KMS-11 (cell line): ENCODE measurements around the gene TMPRSS9.
"Not testable (repeated sequence)": the region's sequence is repeated elsewhere in the genome, so short reads cannot be mapped to it uniquely, and the experiment has no call there.

Experiments
- H2AFZ ChIP-seq: fragments of 200-600 bp; sonication (generic); 2 replicates; pipeline ENCODE4 v1.6.1; 2016; ENCODE audit warnings: antibody characterized with exemption, mixed run types, low read depth
- H3K27ac ChIP-seq: fragments of 200-600 bp; sonication (generic); 2 replicates; pipeline ENCODE4 v1.6.1; 2016; ENCODE audit warnings: mild to moderate bottlenecking, mixed run types
- H3K27me3 ChIP-seq: fragments of 200-600 bp; sonication (generic); 2 replicates; pipeline ENCODE4 v1.6.1; 2017; ENCODE audit warnings: mild to moderate bottlenecking, low read depth, mixed run types, moderate library complexity; ENCODE audit not compliant: insufficient read depth
- H3K36me3 ChIP-seq: fragments of 200-600 bp; sonication (generic); 2 replicates; pipeline ENCODE4 v1.6.1; 2017; ENCODE audit warnings: mild to moderate bottlenecking, mixed run types; ENCODE audit not compliant: insufficient read depth
- H3K4me1 ChIP-seq: fragments of 200-600 bp; sonication (generic); 2 replicates; pipeline ENCODE4 v1.6.1; 2016; ENCODE audit warnings: mild to moderate bottlenecking, low read depth, mixed run types; ENCODE audit not compliant: poor library complexity, severe bottlenecking
- H3K4me2 ChIP-seq: fragments of 200-600 bp; sonication (generic); 2 replicates; pipeline ENCODE4 v1.7.0; 2016; ENCODE audit warnings: mild to moderate bottlenecking, mixed run types
- H3K4me3 ChIP-seq: fragments of 200-600 bp; sonication (generic); IDR thresholded peaks from 2 replicates; pipeline ENCODE4 v1.6.1; 2017; ENCODE audit warnings: low read depth, low read length, mixed read lengths; ENCODE audit not compliant: insufficient read depth
- H3K79me2 ChIP-seq: fragments of 200-600 bp; sonication (generic); 2 replicates; pipeline ENCODE4 v1.6.1; 2016; ENCODE audit warnings: low read depth, mixed run types; ENCODE audit not compliant: insufficient read depth
- H3K9ac ChIP-seq: fragments of 200-600 bp; sonication (generic); 2 replicates; pipeline ENCODE4 v1.6.1; 2016; ENCODE audit warnings: mild to moderate bottlenecking, mixed run types
- H4K20me1 ChIP-seq: fragments of 200-600 bp; sonication (generic); 2 replicates; pipeline ENCODE4 v1.6.1; 2016; ENCODE audit warnings: mild to moderate bottlenecking, mixed run types; ENCODE audit not compliant: insufficient read depth
- TF ChIP-seq, protein P1 (sequence below): fragments of 200-600 bp; sonication (generic); conservative IDR thresholded peaks from 2 replicates; pipeline ENCODE4 v1.6.1; 2017; ENCODE audit warnings: low read depth, mild to moderate bottlenecking, antibody characterized with exemption, low read length, moderate library complexity, mixed read lengths

Gene TMPRSS9

DNA sequence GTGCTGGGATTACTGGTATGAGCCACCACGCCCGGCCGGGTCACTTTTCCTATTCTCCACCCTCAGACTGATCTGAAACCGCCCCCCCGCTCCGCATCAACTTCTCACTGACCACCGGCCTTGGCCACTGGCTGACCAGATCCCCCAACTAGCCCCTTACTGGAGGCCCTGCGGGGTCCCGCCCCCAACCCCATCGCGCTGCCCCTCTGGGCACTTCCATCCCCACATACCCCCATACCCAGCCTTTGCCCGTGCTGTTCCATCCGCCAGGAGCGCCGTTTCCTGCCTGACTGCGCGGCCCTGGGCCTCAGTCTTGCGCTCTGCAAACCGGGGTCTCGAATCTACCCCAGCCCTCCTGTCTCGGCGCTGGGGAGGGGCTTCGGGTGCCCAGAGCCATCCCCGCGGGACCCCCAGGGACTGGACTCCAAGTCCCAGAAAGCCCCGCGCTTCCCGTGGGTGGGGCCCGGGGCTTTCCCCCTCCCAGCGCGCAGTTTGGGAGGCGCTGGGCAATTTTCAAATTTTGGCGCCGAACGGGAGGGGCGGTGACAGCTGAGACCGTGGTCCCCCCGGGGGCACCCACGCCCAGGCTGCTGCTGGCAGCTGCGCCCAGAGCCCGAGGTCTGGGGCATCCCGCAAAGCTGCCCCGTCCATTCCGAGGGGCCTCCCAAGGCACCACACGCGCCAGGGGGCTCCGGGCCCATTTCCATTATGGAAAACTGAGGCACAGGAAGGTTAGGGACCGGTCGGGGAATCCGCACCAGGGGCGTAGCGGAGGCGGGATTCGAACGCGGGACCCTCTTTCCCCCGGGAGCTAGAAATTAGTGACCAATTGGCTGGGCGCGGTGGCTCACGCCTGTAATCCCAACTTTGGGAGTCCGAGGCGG lies 101.9 kb downstream of the TMPRSS9 start:
- Histone ChIP-seq H3K27ac (no peak overlapping the region), H4K20me1 (no peaks in the 10 kb centered on the region)

GRCh38 chr19:2462635-2463421 lies 102.8 kb downstream of the TMPRSS9 start:
- TF ChIP-seq, protein P1, sequence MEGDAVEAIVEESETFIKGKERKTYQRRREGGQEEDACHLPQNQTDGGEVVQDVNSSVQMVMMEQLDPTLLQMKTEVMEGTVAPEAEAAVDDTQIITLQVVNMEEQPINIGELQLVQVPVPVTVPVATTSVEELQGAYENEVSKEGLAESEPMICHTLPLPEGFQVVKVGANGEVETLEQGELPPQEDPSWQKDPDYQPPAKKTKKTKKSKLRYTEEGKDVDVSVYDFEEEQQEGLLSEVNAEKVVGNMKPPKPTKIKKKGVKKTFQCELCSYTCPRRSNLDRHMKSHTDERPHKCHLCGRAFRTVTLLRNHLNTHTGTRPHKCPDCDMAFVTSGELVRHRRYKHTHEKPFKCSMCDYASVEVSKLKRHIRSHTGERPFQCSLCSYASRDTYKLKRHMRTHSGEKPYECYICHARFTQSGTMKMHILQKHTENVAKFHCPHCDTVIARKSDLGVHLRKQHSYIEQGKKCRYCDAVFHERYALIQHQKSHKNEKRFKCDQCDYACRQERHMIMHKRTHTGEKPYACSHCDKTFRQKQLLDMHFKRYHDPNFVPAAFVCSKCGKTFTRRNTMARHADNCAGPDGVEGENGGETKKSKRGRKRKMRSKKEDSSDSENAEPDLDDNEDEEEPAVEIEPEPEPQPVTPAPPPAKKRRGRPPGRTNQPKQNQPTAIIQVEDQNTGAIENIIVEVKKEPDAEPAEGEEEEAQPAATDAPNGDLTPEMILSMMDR: no peak
- no peak overlapping the region for H2AFZ ChIP-seq
- H3K79me2 ChIP-seq: no peaks in the 10 kb centered on the region
- no peaks in the 10 kb centered on the region for H3K27me3 ChIP-seq
- H3K36me3 ChIP-seq: no peaks in the 10 kb centered on the region
- H3K27ac ChIP-seq: no peak overlapping the region
- H3K4me3 ChIP-seq: no peak overlapping the region
- H3K9ac ChIP-seq: no peak overlapping the region
- H3K4me2 ChIP-seq: no peak overlapping the region
- H3K4me1 ChIP-seq: peaks cover 14% of the 10 kb centered on the region
- no peaks in the 10 kb centered on the region for H4K20me1 ChIP-seq

More for the DNA sequence above, 101.9 kb downstream of the TMPRSS9 start:
- peak overlapping the region; percentile 60; the same call in 1 of the 2 replicates for H3K4me2 ChIP-seq
- TF ChIP-seq, protein P1: no peak
- no peak overlapping the region; the same call in 1 of the 2 replicates for H3K9ac ChIP-seq
- no peaks in the 10 kb centered on the region for H3K79me2 ChIP-seq
- no peak overlapping the region for H3K4me3 ChIP-seq
- no peaks in the 10 kb centered on the region for H3K27me3 ChIP-seq
- H3K4me1 ChIP-seq: peaks cover 21% of the 10 kb centered on the region
- peak overlapping the region; percentile 82 for H2AFZ ChIP-seq
- no peaks in the 10 kb centered on the region for H3K36me3 ChIP-seq

- not testable (repeated sequence) for H3K4me3 ChIP-seq, H3K4me2 ChIP-seq, H3K36me3 ChIP-seq, H4K20me1 ChIP-seq, H3K27me3 ChIP-seq, H3K79me2 ChIP-seq, H3K27ac ChIP-seq, H2AFZ ChIP-seq, H3K9ac ChIP-seq
- H3K4me1 ChIP-seq: peaks cover 21% of the 10 kb centered on the region
Measured at GRCh38 chr19:2463694-2464093, 103.6 kb downstream of the TMPRSS9 start.

GRCh38 chr19:2464389-2464788 lies 104.3 kb downstream of the TMPRSS9 start:
- Histone ChIP-seq H3K27ac (no peak overlapping the region), H3K36me3 (no peaks in the 10 kb centered on the region), H3K4me1 (peaks cover 28% of the 10 kb centered on the region), H3K4me2 (no peak overlapping the region), H4K20me1 (no peaks in the 10 kb centered on the region), H3K4me3 (no peak overlapping the region), H3K27me3 (no peaks in the 10 kb centered on the region), H2AFZ (no peak overlapping the region), H3K79me2 (no peaks in the 10 kb centered on the region), H3K9ac (no peak overlapping the region)
- TF ChIP-seq, protein P1: no peak
